A549 (cell line): ENCODE results near the gene MIB1. TPM values are rescaled to one million over a fixed set of nuclear protein-coding genes. Genes with fewer than 3 reads are reported as not detected.

Source experiments
- ATAC-seq, 2 experiments: fragments of 200-7000 bp in 1 of 2; fragments of >200 bp in 1 of 2; cut with Nextera tagmentation in 1 of 2; cut with Tn5 transposase in 1 of 2; 3 replicates each; pipeline versions ENCODE4 v1.8.0 to v1.9.1; 2018 to 2020; ENCODE audit warnings: mild to moderate bottlenecking in 1 of 2, moderate library complexity in 1 of 2
- CTCF ChIA-PET: fragments of 300-600 bp; sonication (Branson Sonifier 250); formaldehyde crosslinking; extraction: SDS; loops from one replicate; lab custom pipeline; 2021; ENCODE audit warnings: antibody characterized with exemption, inconsistent platforms; lab: Yijun Ruan, JAX
- POLR2A ChIA-PET: fragments of 350-600 bp; formaldehyde crosslinking; extraction: SDS; loops from one replicate; lab custom pipeline; 2021; ENCODE audit warnings: antibody characterized with exemption, inconsistent platforms; lab: Yijun Ruan, JAX
- DNase-seq, 2 experiments: peaks; one replicate each; pipeline versions ENCODE4 v3.0.0 to v3.0.0-alpha.2; 2011 to 2016; ENCODE audit warnings: low read depth in 1 of 2, low spot score in 1 of 2
- FAIRE-seq: peaks from 2 replicates; lab custom pipeline; 2011; peaks lifted over from hg19 to GRCh38; lab: Jason Lieb, UNC
- H3K27ac ChIP-seq, 2 experiments: fragments of >200 bp; sonication (Bioruptor Twin); formaldehyde crosslinking; 3 replicates each; pipeline ENCODE4 v1.5.1; 2016 to 2017
- H3K4me1 ChIP-seq: fragments of >200 bp; sonication (Bioruptor Twin); formaldehyde crosslinking; 3 replicates; pipeline ENCODE4 v1.6.1; 2016
- H3K4me2 ChIP-seq: fragments of >200 bp; sonication (Bioruptor Twin); formaldehyde crosslinking; 3 replicates; pipeline ENCODE4 v1.6.1; 2016
- H3K4me3 ChIP-seq: fragments of >200 bp; sonication (Bioruptor Twin); formaldehyde crosslinking; 3 replicates; pipeline ENCODE4 v1.5.1; 2016
- H3K9me3 ChIP-seq: fragments of >200 bp; sonication (Bioruptor Twin); formaldehyde crosslinking; 3 replicates; pipeline ENCODE4 v1.6.1; 2016
- BHLHE40 ChIP-seq: IDR thresholded peaks from 2 replicates; pipeline ENCODE4 v1.6.1; 2012; ENCODE audit warnings: low read depth, low read length, inconsistent platforms
- CBX2 ChIP-seq: fragments of 200-600 bp; sonication (generic); IDR thresholded peaks from 2 replicates; pipeline ENCODE4 v1.6.1; 2016; ENCODE audit warnings: low read depth, mild to moderate bottlenecking, borderline replicate concordance
- CBX8 ChIP-seq: fragments of 200-600 bp; sonication (generic); IDR thresholded peaks from 2 replicates; pipeline ENCODE4 v1.6.1; 2016
- CEBPB ChIP-seq, 2 experiments: fragments of >200 bp in 1 of 2; sonication (Bioruptor Twin) in 1 of 2; formaldehyde crosslinking in 1 of 2; IDR thresholded peaks; 2 replicates each; pipeline ENCODE4 v1.6.1; 2012 to 2016
- CHD4 ChIP-seq: fragments of 200-600 bp; sonication (generic); IDR thresholded peaks from 2 replicates; pipeline ENCODE4 v1.6.1; 2016; ENCODE audit warnings: antibody characterized with exemption, mild to moderate bottlenecking, borderline replicate concordance
- EHF ChIP-seq: fragments of 250-450 bp; sonication (Bioruptor Pico); IDR thresholded peaks from 2 replicates; pipeline ENCODE4 v1.5.0; 2020; ENCODE audit warnings: mild to moderate bottlenecking
- FOSL2 ChIP-seq, 2 experiments: fragments of 450-650 bp in 1 of 2; fragments of >200 bp in 1 of 2; sonication (Bioruptor Twin) in 1 of 2; formaldehyde crosslinking; IDR thresholded peaks; 2 replicates each; pipeline versions ENCODE4 v1.5.0 to v1.6.1; 2016 to 2020; ENCODE audit warnings: mild to moderate bottlenecking in 1 of 2, moderate library complexity in 1 of 2
- FOXS1 ChIP-seq: fragments of 250-450 bp; sonication (Bioruptor Pico); IDR thresholded peaks from 2 replicates; pipeline ENCODE4 v1.5.0; 2020; ENCODE audit warnings: mild to moderate bottlenecking, moderate library complexity
- GATA3 ChIP-seq: IDR thresholded peaks from 2 replicates; pipeline ENCODE4 v1.6.1; 2012; ENCODE audit warnings: borderline replicate concordance
- HDAC2 ChIP-seq: fragments of 200-600 bp; sonication (generic); IDR thresholded peaks from 2 replicates; pipeline ENCODE4 v1.6.1; 2016
- HES2 ChIP-seq: fragments of >200 bp; sonication (Bioruptor Twin); formaldehyde crosslinking; IDR thresholded peaks from 2 replicates; pipeline ENCODE4 v1.6.1; 2016
- HMGXB4 ChIP-seq: fragments of 250-450 bp; sonication (Bioruptor Pico); IDR thresholded peaks from 2 replicates; pipeline ENCODE4 v1.5.0; 2021; ENCODE audit warnings: mild to moderate bottlenecking, moderate library complexity, borderline replicate concordance
- HOXA7 ChIP-seq: fragments of 250-450 bp; sonication (Bioruptor Pico); IDR thresholded peaks from 2 replicates; pipeline ENCODE4 v1.5.0; 2020; ENCODE audit warnings: mild to moderate bottlenecking, moderate library complexity
- KDM5A ChIP-seq: fragments of 200-600 bp; sonication (generic); IDR thresholded peaks from 2 replicates; pipeline ENCODE4 v1.6.1; 2016; ENCODE audit warnings: antibody characterized with exemption, mild to moderate bottlenecking
- MAFK ChIP-seq: fragments of 450-650 bp; IDR thresholded peaks from 2 replicates; pipeline ENCODE4 v1.6.1; 2014; ENCODE audit not compliant: partially characterized antibody
- NPAS2 ChIP-seq: fragments of 250-450 bp; sonication (Bioruptor Pico); IDR thresholded peaks from 2 replicates; pipeline ENCODE4 v1.8.0; 2022; ENCODE audit warnings: mild to moderate bottlenecking, moderate library complexity, borderline replicate concordance
- NR3C1 ChIP-seq: fragments of >200 bp; sonication (Bioruptor Twin); formaldehyde crosslinking; IDR thresholded peaks from 3 replicates; pipeline ENCODE4 v1.6.1; 2017
- POLR2A ChIP-seq: IDR thresholded peaks from 2 replicates; pipeline ENCODE4 v1.6.1; 2012; ENCODE audit warnings: mild to moderate bottlenecking, low read length
- RCOR1 ChIP-seq: fragments of 150-350 bp; IDR thresholded peaks from 2 replicates; pipeline ENCODE4 v1.6.1; 2014; ENCODE audit warnings: antibody characterized with exemption, low read length, low read depth
- REST ChIP-seq: fragments of 200-600 bp; sonication (generic); IDR thresholded peaks from 2 replicates; pipeline ENCODE4 v1.6.1; 2016; ENCODE audit warnings: antibody characterized with exemption, mild to moderate bottlenecking, moderate library complexity
- TFCP2L1 ChIP-seq: fragments of 250-450 bp; sonication (Bioruptor Pico); IDR thresholded peaks from 2 replicates; pipeline ENCODE4 v1.5.0; 2021; ENCODE audit warnings: mild to moderate bottlenecking
- ZC3H11A ChIP-seq: fragments of 450-650 bp; IDR thresholded peaks from 2 replicates; pipeline ENCODE4 v1.6.1; 2014; ENCODE audit warnings: antibody characterized with exemption, mild to moderate bottlenecking
- ZFP36 ChIP-seq: fragments of 450-650 bp; IDR thresholded peaks from 2 replicates; pipeline ENCODE4 v1.6.1; 2014; ENCODE audit warnings: borderline replicate concordance; ENCODE audit not compliant: partially characterized antibody
- ZNF302 ChIP-seq: fragments of 250-450 bp; sonication (Bioruptor Pico); IDR thresholded peaks from 2 replicates; pipeline ENCODE4 v1.9.0; 2021; ENCODE audit warnings: inconsistent platforms, mild to moderate bottlenecking, moderate library complexity
- WGBS: methylation state at CpG from one replicate; pipeline ENCODE4 v1.1.6; 2017; ENCODE audit errors: missing lambda C conversion rate; 5-methylcytosine and 5-hydroxymethylcytosine counted together
- polyA plus RNA-seq, 4 experiments: library from polyadenylated mRNA; depleted of rRNA in 3 of 4; stranded (reverse); fragments of >200 nt; fragmentation: RNase III in 1 of 4; extraction: RNeasy Plus Mini Kit Qiagen cat#74134 plus additional on column Dnase treatment in 1 of 4; gene quantifications; 2 replicates in 3 of 4; 3 replicates in 1 of 4; pipeline ENCODE4 v1.2.3, GENCODE V29; 2011 to 2017

MIB1 gene
- polyA plus RNA-seq, 2 of the 4 experiments (the other 2 are of a cell fraction), result 9.6 to 22.2 TPM

- no peak for FAIRE-seq
- no peak overlapping the region for H3K27ac ChIP-seq
- 77% methylated on average over 2 of the region's 2 CpGs for WGBS
- CTCF ChIA-PET, result no interaction called here
- TF ChIP-seq ZNF302 (CRISPR knock-in tag) (no peak), GATA3 (no peak), POLR2A (no peak), FOSL2 (IDR thresholded peaks at IDR 0.05) (no peak), FOSL2 (CRISPR knock-in tag; IDR thresholded peaks at IDR 0.05) (no peak), EHF (CRISPR knock-in tag) (no peak), CBX2 (no peak), FOXS1 (CRISPR knock-in tag) (no peak), HDAC2 (no peak), KDM5A (no peak), HES2 (no peak), HMGXB4 (CRISPR knock-in tag) (no peak), MAFK (no peak), TFCP2L1 (no peak), REST (no peak), ZFP36 (no peak), CEBPB (IDR thresholded peaks at IDR 0.05) (no peak), BHLHE40 (no peak), NR3C1 (no peak)
- H3K4me1 ChIP-seq, result no peaks in the 10 kb centered on the region
- no peaks in the 10 kb centered on the region for H3K9me3 ChIP-seq
- no peak overlapping the region for H3K4me2 ChIP-seq
- DNase-seq, result no peak
- ATAC-seq, result no peak
- no peak overlapping the region for H3K4me3 ChIP-seq
- POLR2A ChIA-PET, result no interaction called here
Measured at GRCh38 chr18:21727702-21728101, 12.9 kb upstream of the MIB1 start.

- TF ChIP-seq HOXA7 (CRISPR knock-in tag), result no peak
- TF ChIP-seq CBX8, result no peak
- no peak for TF ChIP-seq RCOR1
- no peak for TF ChIP-seq NR3C1
- no peak for TF ChIP-seq ZNF302 (CRISPR knock-in tag)
- TF ChIP-seq CHD4, result no peak
- TF ChIP-seq REST, result no peak
- no peak for TF ChIP-seq NPAS2
- no peak for TF ChIP-seq ZC3H11A
- TF ChIP-seq, all 56 proteins: peak for 0
- Histone ChIP-seq H3K4me3 (no peak overlapping the region), H3K4me2 (no peak overlapping the region), H3K27ac (no peak overlapping the region), H3K9me3 (no peaks in the 10 kb centered on the region; the same call in 2 of the 3 replicates), H3K4me1 (no peaks in the 10 kb centered on the region)
- 86% methylated on average over 5 of the region's 5 CpGs for WGBS
- ChIA-PET CTCF (interaction anchor here (1.3 kb wide), 1 partner anchor 29 kb away, joined by 3 read pairs; the partner anchor contains the start of gene ABHD3), POLR2A (no interaction called here)
- ATAC-seq (no peak), DNase-seq (no peak), FAIRE-seq (no peak)
Measured at GRCh38 chr18:21733011-21733410, 7.6 kb upstream of the MIB1 start.
